NB4 (cell line): ENCODE results near the gene AMY2B.
"Not testable (repeated sequence)": the region's sequence is repeated elsewhere in the genome, so short reads cannot be mapped to it uniquely, and the experiment has no call there.

Source experiments
- DNase-seq: peaks from one replicate; pipeline ENCODE4 v3.0.0; 2010; ENCODE audit warnings: low read depth
- H3K4me3 ChIP-seq: one replicate; pipeline ENCODE4 v1.5.1; 2011; ENCODE audit warnings: mild to moderate bottlenecking, low read depth, low read length, moderate library complexity
- CTCF ChIP-seq: IDR thresholded peaks from one replicate; pipeline ENCODE4 v1.5.1; 2012; ENCODE audit warnings: low read depth, low read length
- MAX ChIP-seq: IDR thresholded peaks from 2 replicates; pipeline ENCODE4 v1.6.1; 2011; ENCODE audit warnings: low read depth, low read length
- MYC ChIP-seq: IDR thresholded peaks from 2 replicates; pipeline ENCODE4 v1.6.1; 2011; ENCODE audit warnings: low read depth, low read length
- POLR2A ChIP-seq: IDR thresholded peaks from 2 replicates; pipeline ENCODE4 v1.6.1; 2011; ENCODE audit warnings: mild to moderate bottlenecking; ENCODE audit not compliant: insufficient read length; ENCODE audit errors: extremely low read depth

AMY2B gene

GRCh38 chr1:103563056-103563455 lies 8.3 kb upstream of the AMY2B start:
- TF ChIP-seq MAX, result no peak
- no peak for TF ChIP-seq MYC
- TF ChIP-seq CTCF, result no peak
- no peak for TF ChIP-seq POLR2A
- H3K4me3 ChIP-seq, result no peak overlapping the region
- DNase-seq, result no peak

GRCh38 chr1:103569493-103569892 lies 1.9 kb upstream of the AMY2B start:
- no peak for TF ChIP-seq POLR2A
- TF ChIP-seq CTCF, result no peak
- TF ChIP-seq MAX, result no peak
- H3K4me3 ChIP-seq, result no peak overlapping the region
- DNase-seq, result no peak

- no peak overlapping the region for H3K4me3 ChIP-seq
- DNase-seq, result no peak
- TF ChIP-seq MYC, result no peak
- TF ChIP-seq POLR2A, result no peak
- no peak for TF ChIP-seq CTCF
Measured at GRCh38 chr1:103576065-103576464, 4.7 kb downstream of the AMY2B start.

- DNase-seq, H3K4me3 ChIP-seq: not testable (repeated sequence)
Measured at GRCh38 chr1:103576784-103577183, 5.4 kb downstream of the AMY2B start.

GRCh38 chr1:103582464-103582863 lies 11.1 kb downstream of the AMY2B start:
- TF ChIP-seq MYC, result no peak
- TF ChIP-seq POLR2A, result no peak
- TF ChIP-seq CTCF, result no peak
- no peak for TF ChIP-seq MAX
- no peak for DNase-seq
- H3K4me3 ChIP-seq, result no peak overlapping the region

GRCh38 chr1:103583887-103584286 lies 12.5 kb downstream of the AMY2B start:
- TF ChIP-seq MYC (no peak), MAX (no peak), POLR2A (no peak), CTCF (no peak)
- H3K4me3 ChIP-seq, result no peak overlapping the region
- no peak for DNase-seq
